Stimulated activated CD4-positive, alpha-beta T cell treated with anti-CD3 and anti-CD28 coated beads, Interleukin-2, amount 100 ng/mL, for 48 hours (primary cell): ENCODE results near the gene EHMT1.

Source experiments
- DNase-seq, 2 donors: peaks; one replicate each; pipeline ENCODE4 v3.0.0-alpha.2; 2020

The EHMT1 gene

GRCh38 chr9:137744632-137745183, 125.9 kb downstream of the EHMT1 start:
- no peak for DNase-seq

GRCh38 chr9:137745541-137745991, 126.8 kb downstream of the EHMT1 start:
- DNase-seq = no peak

- DNase-seq = no peak
Measured at GRCh38 chr9:137748311-137748710, 129.5 kb downstream of the EHMT1 start.

GRCh38 chr9:137748741-137749140, 129.9 kb downstream of the EHMT1 start:
- no peak for DNase-seq

GRCh38 chr9:137749511-137749910, 130.7 kb downstream of the EHMT1 start:
- no peak for DNase-seq

GRCh38 chr9:137750007-137750406, 131.2 kb downstream of the EHMT1 start:
- DNase-seq = no peak

- no peak for DNase-seq
Measured at GRCh38 chr9:137750566-137750965, 131.8 kb downstream of the EHMT1 start.

- no peak for DNase-seq
Measured at GRCh38 chr9:137751616-137752015, 132.8 kb downstream of the EHMT1 start.

- no peak for DNase-seq
Measured at GRCh38 chr9:137752426-137752825, 133.6 kb downstream of the EHMT1 start.

GRCh38 chr9:137753192-137753765, 134.5 kb downstream of the EHMT1 start:
- DNase-seq = no peak

- no peak for DNase-seq
Measured at GRCh38 chr9:137755261-137755927, 136.6 kb downstream of the EHMT1 start.

- no peak for DNase-seq
Measured at GRCh38 chr9:137756045-137756744, 137.4 kb downstream of the EHMT1 start.

- no peak for DNase-seq
Measured at GRCh38 chr9:137757139-137757538, 138.3 kb downstream of the EHMT1 start.

GRCh38 chr9:137757613-137758029, 138.8 kb downstream of the EHMT1 start:
- peak in 1 of 2 donors; percentile 7 for DNase-seq

GRCh38 chr9:137758067-137758466, 139.3 kb downstream of the EHMT1 start:
- DNase-seq = no peak

GRCh38 chr9:137759117-137759516, 140.3 kb downstream of the EHMT1 start:
- no peak for DNase-seq

GRCh38 chr9:137759649-137760321, 141.0 kb downstream of the EHMT1 start:
- no peak for DNase-seq

GRCh38 chr9:137760426-137760825, 141.6 kb downstream of the EHMT1 start:
- DNase-seq = no peak

GRCh38 chr9:137761032-137761431, 142.2 kb downstream of the EHMT1 start:
- peak in 1 of 2 donors; percentile 14 for DNase-seq

- no peak for DNase-seq
Measured at GRCh38 chr9:137761793-137762192, 143.0 kb downstream of the EHMT1 start.

- DNase-seq = no peak
Measured at GRCh38 chr9:137762414-137763061, 143.7 kb downstream of the EHMT1 start.

- DNase-seq = no peak
Measured at GRCh38 chr9:137763271-137763955, 144.6 kb downstream of the EHMT1 start.
